ENCODE results near the gene LRRC42.

DNA sequence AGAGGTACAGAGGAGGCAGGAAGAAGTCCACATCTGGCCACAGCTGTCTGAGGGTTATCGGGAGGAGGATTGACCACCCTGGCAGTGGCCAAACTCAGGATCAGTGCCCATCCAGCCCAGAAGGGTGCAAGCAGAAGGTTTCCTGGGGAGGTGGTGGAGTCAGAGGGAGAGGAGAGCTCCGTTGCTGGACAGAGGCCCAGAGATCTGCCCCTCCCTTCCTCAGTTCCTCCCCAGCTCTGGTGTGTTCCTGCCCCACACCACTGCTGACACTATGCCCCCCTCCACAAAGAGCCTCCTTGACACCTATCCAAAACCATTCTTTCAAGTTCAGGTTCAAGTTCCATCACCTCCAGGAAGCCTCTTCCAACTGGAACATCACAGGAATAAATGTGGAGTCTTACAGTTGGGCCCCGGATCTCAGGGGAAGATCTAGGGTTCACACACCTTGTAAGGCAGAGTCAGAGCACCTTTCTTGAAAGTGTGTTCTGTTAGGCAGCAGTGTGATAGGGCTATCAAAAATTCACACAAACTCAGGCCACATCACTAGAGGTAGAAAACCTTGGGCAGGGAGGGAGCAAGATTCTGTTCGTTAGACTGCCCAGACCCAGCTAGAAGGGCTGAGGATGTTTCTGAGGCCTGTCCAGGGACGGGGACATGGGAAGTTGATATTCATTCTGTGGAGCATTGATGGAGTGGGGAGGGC lies 64.4 kb downstream of the LRRC42 start:
- TF ChIP-seq GATA2 (IDR thresholded peaks at IDR 0.05; ENCODE audit: low read depth, low read length) (no peak), GATA3 (IDR thresholded peaks at IDR 0.05; ENCODE audit: low read depth, low read length) (no peak)

Data from SH-SY5Y (cell line).